ENCODE results near the gene EPB41L4B.

Gene EPB41L4B

GRCh38 chr9:109242741-109243140 is 78.1 kb downstream of the EPB41L4B start:
- Histone ChIP-seq H3K36me3 (ENCODE audit: insufficient read depth) (no peaks in the 10 kb centered on the region), H4K20me1 (ENCODE audit: insufficient read depth) (no peaks in the 10 kb centered on the region), H2AFZ (ENCODE audit: low read depth) (no peak overlapping the region), H3K27ac (no peak overlapping the region), H3K4me1 (ENCODE audit: low read depth, poor library complexity, severe bottlenecking) (no peaks in the 10 kb centered on the region), H3K79me2 (ENCODE audit: insufficient read depth, low read depth) (no peaks in the 10 kb centered on the region), H3K4me3 (IDR thresholded peaks at IDR 0.05; ENCODE audit: insufficient read depth, low read depth, low read length) (no peak overlapping the region), H3K4me2 (no peak overlapping the region), H3K27me3 (ENCODE audit: insufficient read depth, low read depth) (no peaks in the 10 kb centered on the region), H3K9ac (no peak overlapping the region)
- TF ChIP-seq, protein P1, sequence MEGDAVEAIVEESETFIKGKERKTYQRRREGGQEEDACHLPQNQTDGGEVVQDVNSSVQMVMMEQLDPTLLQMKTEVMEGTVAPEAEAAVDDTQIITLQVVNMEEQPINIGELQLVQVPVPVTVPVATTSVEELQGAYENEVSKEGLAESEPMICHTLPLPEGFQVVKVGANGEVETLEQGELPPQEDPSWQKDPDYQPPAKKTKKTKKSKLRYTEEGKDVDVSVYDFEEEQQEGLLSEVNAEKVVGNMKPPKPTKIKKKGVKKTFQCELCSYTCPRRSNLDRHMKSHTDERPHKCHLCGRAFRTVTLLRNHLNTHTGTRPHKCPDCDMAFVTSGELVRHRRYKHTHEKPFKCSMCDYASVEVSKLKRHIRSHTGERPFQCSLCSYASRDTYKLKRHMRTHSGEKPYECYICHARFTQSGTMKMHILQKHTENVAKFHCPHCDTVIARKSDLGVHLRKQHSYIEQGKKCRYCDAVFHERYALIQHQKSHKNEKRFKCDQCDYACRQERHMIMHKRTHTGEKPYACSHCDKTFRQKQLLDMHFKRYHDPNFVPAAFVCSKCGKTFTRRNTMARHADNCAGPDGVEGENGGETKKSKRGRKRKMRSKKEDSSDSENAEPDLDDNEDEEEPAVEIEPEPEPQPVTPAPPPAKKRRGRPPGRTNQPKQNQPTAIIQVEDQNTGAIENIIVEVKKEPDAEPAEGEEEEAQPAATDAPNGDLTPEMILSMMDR (conservative IDR thresholded peaks at IDR 0.05; ENCODE audit: low read depth, low read length), result no peak

GRCh38 chr9:109242014-109242413 is 78.8 kb downstream of the EPB41L4B start:
- Histone ChIP-seq H3K79me2 (ENCODE audit: insufficient read depth, low read depth) (no peaks in the 10 kb centered on the region), H3K4me1 (ENCODE audit: low read depth, poor library complexity, severe bottlenecking) (no peaks in the 10 kb centered on the region), H3K9ac (no peak overlapping the region), H3K4me3 (IDR thresholded peaks at IDR 0.05; ENCODE audit: insufficient read depth, low read depth, low read length) (no peak overlapping the region), H3K27ac (no peak overlapping the region), H3K4me2 (no peak overlapping the region), H3K27me3 (ENCODE audit: insufficient read depth, low read depth) (no peaks in the 10 kb centered on the region), H4K20me1 (ENCODE audit: insufficient read depth) (no peaks in the 10 kb centered on the region), H3K36me3 (ENCODE audit: insufficient read depth) (no peaks in the 10 kb centered on the region), H2AFZ (ENCODE audit: low read depth) (no peak overlapping the region)
- TF ChIP-seq, protein P1 (conservative IDR thresholded peaks at IDR 0.05; ENCODE audit: low read depth, low read length), result no peak

DNA sequence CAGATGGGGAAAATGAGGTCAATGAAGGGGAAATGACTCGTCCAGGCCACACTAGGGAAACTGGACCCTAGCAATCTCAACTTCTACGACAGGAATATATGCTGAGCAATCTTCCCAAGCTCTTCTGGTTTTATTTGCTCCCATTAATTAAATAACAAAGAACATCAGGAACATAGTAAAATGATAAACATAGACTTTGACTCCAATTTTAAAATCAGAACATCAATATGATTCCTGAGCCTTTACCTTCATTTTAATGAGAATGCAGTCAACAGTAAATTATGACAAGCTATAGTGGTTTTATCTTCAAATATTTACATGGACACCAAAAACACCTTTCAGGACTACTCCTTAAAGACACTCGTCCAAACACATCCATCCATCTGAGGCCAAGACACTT is 79.7 kb downstream of the EPB41L4B start:
- no peaks in the 10 kb centered on the region for H3K27me3 ChIP-seq (ENCODE audit: insufficient read depth, low read depth)
- H3K4me1 ChIP-seq (ENCODE audit: low read depth, poor library complexity, severe bottlenecking), result no peaks in the 10 kb centered on the region

DNA sequence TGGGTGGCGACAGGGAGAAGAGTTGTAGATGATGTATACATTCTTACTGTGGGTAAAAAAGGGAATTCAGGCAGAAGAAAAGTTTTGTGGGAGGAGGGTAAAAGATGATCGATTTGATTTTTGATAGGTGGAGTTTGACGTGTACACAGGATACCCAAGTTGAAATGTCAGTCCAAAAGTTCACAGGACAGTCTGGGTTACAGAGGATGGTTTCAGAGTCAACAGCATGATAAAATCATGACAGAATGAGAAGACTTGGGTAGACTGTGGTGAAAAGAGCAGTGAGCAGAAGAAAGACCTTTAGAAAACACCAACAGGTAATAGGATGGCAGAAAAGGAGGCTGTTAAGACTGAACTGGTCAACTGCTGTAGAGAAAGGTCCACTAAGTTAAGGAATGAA is 81.6 kb downstream of the EPB41L4B start:
- Histone ChIP-seq H3K36me3 (ENCODE audit: insufficient read depth) (no peaks in the 10 kb centered on the region), H3K27me3 (ENCODE audit: insufficient read depth, low read depth) (no peaks in the 10 kb centered on the region), H3K9ac (no peak overlapping the region), H3K4me2 (no peak overlapping the region), H3K79me2 (ENCODE audit: insufficient read depth, low read depth) (no peaks in the 10 kb centered on the region), H3K4me3 (IDR thresholded peaks at IDR 0.05; ENCODE audit: insufficient read depth, low read depth, low read length) (no peak overlapping the region), H2AFZ (ENCODE audit: low read depth) (no peak overlapping the region), H4K20me1 (ENCODE audit: insufficient read depth) (no peaks in the 10 kb centered on the region), H3K27ac (no peak overlapping the region), H3K4me1 (ENCODE audit: low read depth, poor library complexity, severe bottlenecking) (no peaks in the 10 kb centered on the region)
- TF ChIP-seq, protein P1 (conservative IDR thresholded peaks at IDR 0.05; ENCODE audit: low read depth, low read length), result no peak

More for the DNA sequence above, 79.7 kb downstream of the EPB41L4B start:
- H4K20me1 ChIP-seq (ENCODE audit: insufficient read depth), result no peaks in the 10 kb centered on the region
- H3K9ac ChIP-seq, result no peak overlapping the region
- H3K79me2 ChIP-seq (ENCODE audit: insufficient read depth, low read depth), result no peaks in the 10 kb centered on the region
- TF ChIP-seq, protein P1 (conservative IDR thresholded peaks at IDR 0.05; ENCODE audit: low read depth, low read length), result no peak
- no peak overlapping the region for H3K27ac ChIP-seq
- H2AFZ ChIP-seq (ENCODE audit: low read depth), result no peak overlapping the region
- H3K4me2 ChIP-seq, result no peak overlapping the region
- no peak overlapping the region for H3K4me3 ChIP-seq (IDR thresholded peaks at IDR 0.05; ENCODE audit: insufficient read depth, low read depth, low read length)
- no peaks in the 10 kb centered on the region for H3K36me3 ChIP-seq (ENCODE audit: insufficient read depth)
